Stimulated activated CD8-positive, alpha-beta memory T cell treated with anti-CD3 and anti-CD28 coated beads, Interleukin-4, amount 100 ng/mL, for 1 hour (primary cell): ENCODE results near the gene CLP1.
A peak's percentile ranks its signal among the peaks of the same experiment; 100 is the strongest.
"Not testable (repeated sequence)": the region's sequence is repeated elsewhere in the genome, so short reads cannot be mapped to it uniquely, and the experiment has no call there.

Experiments
- DNase-seq, 2 donors: peaks; one replicate each; pipeline ENCODE4 v3.0.0-alpha.2; 2020; ENCODE audit warnings: low read depth in 2 of 2, low spot score in 1 of 2

Gene CLP1

DNA sequence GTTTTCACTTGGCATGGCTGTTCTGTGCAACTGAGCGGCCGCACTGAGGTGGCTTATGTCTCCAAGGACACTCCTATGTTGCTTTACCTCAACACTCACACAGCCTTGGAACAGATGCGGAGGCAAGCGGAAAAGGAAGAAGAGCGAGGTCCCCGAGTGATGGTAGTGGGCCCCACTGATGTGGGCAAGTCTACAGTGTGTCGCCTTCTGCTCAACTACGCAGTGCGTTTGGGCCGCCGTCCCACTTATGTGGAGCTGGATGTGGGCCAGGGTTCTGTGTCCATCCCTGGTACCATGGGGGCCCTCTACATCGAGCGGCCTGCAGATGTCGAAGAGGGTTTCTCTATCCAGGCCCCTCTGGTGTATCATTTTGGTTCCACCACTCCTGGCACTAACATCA, 2.1 kb downstream of the CLP1 start:
- DNase-seq = no peak

DNA sequence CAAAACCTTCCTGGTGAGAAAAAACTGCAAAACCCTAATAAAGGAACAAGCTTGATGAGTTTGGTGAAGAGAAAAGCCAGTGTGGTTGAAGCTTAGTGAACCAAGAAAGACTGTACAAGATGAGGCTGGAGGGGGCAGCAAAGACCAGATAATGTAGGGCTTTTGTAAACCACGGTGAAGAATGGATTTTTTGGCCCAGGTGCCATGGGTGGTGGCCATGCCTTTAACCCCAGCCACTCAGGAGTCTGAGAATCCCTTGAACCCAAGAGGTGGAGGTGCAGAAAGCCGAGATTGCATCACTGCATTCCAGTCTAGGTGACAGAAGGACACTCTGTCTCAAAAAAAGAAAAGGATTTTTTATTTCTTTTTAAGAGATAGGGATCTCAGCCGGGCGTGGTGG, 5.3 kb downstream of the CLP1 start:
- DNase-seq = no peak

DNA sequence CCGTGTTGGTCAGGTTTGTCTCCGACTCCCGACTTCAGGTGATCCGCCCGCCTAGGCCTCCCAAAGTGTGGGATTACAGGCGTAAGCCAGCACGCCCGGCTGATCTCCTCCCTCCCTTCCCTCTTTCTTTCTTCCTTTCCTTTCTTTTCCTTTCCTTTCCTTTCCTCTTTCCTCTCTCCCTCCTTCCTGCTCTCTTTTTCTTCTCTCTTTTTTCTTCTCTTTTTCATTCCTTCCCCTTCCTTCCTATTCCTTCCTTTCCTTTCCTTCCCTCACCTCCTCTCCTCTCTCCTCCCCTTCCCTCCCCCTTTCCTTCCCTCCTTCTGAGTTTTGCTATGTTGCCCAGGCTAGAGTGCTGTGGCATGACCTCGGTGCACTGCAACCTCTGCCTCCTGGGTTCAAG, 6.4 kb downstream of the CLP1 start:
- DNase-seq = no peak

DNA sequence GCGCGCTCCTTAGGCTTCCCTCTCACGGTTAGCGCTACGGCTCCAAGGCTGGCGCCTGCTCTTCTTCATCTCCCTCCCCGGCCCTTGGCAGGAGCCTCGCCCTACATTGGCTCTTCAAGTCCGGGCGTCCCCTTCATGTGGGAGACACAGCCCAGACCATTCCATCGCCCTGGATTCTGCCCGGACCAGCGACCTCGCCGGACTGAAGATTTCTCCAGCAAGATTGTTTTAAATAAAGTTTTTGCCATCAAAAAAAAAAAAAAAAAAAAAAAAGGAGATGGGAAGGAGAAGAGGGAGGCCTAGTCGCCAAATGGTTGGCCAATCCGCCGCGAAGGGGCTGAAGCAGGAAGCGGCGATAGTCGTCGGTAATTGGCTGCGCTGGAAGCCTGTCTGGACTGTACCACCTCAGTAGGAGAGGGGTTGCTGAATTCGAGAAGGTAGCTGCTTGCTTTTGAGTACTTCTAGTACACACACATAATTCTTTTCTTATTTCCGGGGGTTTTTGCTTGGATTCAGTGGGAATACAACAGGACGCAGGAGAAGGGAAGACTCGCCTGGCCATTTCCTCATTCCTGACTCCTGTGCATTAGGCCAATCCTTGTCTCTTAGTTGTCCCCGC, 9.7 kb downstream of the CLP1 start:
- peak; percentile 72 to 86 for DNase-seq

DNA sequence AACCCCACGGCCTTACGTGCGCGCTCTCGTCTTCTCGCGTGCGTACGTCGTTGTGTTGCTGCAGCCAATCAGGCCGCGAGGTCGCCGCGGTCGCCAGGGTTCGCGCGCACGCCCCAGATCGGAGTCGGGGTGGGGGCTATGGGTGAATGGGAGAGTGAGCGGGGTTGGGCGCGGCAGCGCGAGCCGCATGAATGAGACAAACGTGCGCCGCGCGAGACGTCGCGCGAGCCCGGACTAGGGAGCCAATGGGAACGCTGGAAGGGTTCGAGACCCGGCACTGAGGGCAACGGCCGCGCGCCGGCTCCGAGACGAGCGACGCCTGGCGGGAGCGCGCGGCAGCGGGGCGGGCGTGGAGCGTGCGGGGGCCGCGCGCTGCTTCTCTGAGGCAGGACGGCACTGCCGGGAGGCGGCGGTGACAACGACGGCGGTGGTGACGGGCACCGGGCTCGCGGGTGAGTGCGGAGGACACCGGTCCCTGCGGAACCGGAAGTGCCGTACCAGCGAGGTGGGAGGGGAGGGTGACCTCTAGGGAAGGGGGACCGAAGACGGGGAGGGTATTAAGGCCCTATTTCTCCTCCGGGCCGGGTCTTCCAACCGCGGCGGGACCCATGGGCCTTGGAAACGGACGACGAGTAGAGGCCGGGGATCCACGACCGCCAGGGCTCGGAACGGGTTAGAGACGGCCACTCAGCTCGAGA, 10.3 kb downstream of the CLP1 start, which contains the start of gene ZDHHC5:
Gene ZDHHC5, plus strand, starts transcription at position 379 of the 698 bp plus-strand sequence. CDS start 4,977 bp downstream, outside the sequence.
- peak; percentile 96 to 98 for DNase-seq

DNA sequence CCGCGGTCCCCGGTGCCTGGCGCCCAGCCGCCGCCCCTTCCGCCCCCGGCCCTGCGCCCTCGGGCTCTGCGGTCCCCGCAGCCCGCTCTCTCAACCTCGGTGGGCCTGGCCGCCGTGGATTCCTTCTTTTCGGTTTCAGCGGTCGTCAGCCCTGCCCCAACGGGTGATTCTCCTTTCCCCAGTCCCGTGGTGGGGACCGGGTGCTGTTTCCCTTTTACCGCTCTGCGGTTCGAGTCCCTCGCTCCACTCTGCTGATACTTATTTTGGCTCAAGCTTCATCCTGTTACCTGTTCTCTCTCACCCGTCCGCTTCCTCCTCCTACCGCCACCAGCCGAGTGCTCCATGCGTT, 10.8 kb downstream of the CLP1 start:
- DNase-seq = no peak

DNA sequence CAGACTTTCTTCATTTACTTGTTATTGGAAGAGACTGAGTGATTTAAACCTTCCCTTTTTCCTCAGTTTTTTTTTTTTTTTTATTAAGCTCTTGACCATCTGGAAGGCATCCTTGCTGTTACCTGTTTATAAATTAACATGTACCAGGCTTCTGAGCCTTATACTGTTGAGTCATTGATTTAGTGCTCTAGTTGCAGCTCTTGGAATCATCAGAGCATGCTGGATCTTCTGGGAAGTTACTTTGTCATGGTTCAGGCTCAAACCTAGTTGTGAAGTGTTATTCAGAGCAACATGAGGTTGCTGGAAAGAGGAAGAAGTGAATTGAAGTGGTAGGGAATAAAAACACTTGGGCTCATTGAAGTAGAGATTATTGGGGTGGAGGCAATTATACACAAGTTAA, 16.7 kb downstream of the CLP1 start:
- DNase-seq = no peak

DNA sequence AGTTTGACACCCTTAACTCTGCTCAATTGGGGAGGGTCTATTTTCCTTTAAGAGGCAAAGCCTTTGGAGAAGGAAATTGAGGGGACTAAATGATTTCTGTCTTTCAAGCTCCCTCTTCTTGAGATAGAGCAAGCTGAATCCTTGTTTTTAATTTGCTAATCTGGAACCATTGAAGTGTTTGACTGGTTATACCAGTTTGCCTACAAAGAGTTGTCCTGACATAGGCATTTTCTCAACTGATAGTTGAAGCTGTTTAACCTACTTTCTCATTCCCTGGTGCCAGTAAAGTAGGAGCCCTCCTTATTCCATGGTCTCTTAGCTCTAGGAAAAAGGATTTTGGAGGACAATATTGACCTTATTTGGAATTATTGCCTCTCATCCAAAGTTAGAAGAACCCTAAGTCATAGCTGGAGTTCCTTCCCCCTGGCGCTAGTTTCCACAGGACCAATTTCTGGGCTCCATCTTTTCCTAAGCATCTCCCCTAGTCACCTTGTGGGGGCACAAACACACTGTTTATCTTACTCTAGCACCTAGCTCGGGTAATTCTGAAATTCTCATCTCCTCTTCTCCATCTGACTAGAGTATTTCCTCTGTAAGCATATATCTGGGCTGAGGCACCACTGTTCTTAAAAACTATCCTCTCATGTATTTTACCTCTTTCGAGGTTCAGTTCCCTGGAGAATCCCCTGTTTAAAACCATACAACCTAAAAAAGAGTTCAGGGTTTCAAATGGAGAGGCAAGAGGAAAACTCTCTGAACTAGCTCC, 17.8 kb downstream of the CLP1 start:
- DNase-seq = no peak

DNA sequence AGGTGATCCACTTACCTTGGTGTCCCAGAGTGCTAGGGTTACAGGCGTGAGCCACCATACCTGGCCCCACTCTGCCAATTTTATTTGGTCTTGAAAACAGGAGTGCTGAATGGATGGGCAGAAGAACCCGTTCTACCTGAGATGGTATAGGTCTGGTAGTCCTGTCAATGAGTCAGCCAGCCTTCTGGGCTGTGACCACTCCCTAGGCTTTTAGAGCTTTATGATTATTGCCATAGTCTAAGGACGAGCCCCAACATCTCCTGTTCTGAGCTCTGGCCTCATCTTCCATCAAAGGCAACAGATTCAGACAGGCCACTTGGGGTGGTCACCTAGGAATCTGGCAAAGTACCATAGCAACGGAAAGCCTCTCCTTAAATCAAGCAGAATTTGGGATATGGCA, 21.8 kb downstream of the CLP1 start:
- no peak for DNase-seq

DNA sequence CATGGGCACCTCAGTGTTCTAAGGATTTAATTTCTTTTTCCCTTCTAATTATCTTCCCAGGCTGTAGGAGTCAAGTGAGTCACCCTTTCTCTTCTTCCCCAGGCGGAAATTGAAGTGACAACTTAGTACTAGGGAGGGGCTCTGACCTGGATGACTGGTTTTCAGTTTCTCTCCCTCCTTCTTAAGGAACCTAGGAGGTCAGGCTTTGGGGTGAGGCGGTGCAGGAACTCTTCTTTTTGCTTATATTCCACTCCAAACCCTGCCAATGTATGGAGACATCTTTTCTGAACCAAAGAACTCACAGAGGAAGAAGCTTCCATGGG, 23.0 kb downstream of the CLP1 start:
- no peak for DNase-seq

DNA sequence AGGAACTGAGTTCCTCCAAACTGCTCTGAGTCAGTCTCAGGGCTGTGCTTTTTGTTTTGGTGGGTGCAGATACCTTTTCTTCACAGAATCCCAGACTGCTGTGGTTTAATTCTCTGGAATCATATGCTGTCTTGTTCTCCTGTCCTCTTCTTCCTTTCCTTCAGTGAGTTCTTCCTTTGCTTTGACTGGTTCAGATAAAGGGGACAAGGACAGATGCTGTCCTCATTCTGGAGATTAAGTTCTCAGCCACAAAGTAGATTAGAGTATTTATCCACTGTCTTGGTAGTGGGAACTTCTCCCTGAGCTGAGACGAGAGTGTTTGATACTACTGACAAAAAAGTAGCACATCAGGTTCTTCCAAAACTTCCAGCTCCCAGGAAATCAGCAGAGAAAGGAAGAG, 23.6 kb downstream of the CLP1 start:
- no peak for DNase-seq

DNA sequence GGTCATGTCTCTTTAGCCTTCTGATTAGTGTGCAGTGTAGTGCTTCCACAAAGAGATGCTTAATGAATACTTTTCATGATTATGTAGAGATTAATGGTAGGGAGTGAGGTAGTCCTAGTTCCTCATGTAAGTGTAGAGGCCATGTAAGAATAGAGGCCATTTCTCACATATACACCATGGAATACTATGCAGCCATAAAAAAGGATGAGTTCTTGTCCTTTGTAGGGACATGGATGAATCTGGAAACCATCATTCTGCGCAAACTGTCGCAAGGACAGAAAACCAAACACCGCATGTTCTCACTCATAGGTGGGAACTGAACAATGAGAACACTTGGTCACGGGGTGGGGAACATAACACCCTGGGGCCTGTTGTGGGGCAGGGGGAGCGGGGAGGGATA, 32.9 kb downstream of the CLP1 start:
- not testable (repeated sequence) for DNase-seq

DNA sequence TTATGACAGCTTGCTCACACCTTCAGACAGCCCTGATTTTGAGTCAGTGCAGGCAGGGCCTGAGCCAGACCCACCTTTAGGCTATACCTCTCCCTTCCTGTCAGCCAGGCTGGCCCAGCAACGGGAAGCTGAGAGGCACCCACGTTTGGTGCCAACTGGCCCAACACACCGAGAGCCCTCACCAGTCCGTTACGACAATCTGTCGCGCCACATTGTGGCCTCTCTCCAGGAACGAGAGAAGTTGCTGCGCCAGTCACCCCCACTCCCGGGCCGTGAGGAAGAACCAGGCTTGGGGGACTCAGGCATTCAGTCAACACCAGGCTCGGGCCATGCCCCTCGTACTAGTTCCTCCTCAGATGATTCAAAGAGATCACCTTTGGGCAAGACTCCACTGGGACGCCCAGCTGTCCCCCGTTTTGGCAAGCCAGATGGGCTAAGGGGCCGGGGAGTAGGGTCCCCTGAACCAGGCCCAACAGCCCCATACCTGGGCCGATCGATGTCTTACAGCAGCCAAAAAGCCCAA, 41.3 kb downstream of the CLP1 start:
- no peak for DNase-seq

DNA sequence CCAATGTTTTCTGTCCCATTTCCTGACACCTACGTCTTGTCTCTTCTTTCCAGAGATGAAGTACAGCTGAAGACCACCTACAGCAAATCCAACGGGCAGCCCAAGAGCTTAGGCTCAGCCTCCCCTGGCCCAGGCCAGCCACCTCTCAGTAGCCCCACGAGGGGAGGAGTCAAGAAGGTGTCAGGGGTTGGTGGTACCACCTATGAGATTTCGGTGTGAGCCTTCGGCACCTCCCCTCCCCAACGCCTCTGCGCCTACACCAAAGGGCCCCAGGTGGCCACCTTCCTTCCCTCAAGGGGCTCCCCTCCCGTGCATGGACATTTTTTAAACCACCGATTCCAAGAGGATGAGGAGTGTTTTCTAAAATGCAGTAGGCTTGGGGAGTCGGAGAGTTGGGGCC, 42.3 kb downstream of the CLP1 start:
- DNase-seq = no peak

DNA sequence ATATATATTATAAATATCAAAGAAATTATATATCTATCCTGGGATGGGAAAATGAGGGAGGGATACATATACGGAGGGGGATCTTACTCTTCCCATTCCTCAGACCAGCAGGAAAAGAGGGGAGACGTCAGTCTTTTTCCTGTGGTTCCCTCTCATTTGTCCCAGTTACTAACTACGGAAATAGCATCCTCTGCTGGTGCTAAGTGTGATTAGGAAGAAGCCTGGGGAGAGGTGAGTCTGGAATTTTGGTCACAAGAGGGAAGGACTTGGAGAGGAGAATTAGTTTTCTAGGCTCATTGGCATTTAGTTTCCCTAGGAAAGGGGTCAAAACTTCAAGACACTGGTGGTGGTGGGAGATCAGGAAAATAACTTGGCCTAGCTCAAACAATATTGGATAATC, 42.9 kb downstream of the CLP1 start:
- DNase-seq = no peak

DNA sequence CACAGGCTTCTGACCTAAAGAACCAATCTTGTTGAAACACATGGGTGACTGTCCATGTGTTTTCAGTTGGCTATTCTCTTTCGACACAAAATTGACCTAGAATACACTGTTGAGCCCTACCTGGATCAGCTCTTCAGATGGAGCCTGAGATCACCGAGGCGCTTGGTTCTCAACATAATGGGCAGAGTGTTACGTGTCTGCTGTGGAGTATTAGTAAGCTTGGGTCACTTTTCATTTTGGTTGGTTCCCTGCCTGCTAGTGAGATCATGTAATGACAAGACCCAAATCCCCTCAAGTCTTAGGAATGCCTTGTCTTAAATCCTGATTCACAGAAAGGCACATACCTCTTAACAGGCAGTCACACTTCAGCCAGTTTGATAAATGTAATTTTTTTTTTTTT, 45.8 kb downstream of the CLP1 start:
- DNase-seq = no peak

DNA sequence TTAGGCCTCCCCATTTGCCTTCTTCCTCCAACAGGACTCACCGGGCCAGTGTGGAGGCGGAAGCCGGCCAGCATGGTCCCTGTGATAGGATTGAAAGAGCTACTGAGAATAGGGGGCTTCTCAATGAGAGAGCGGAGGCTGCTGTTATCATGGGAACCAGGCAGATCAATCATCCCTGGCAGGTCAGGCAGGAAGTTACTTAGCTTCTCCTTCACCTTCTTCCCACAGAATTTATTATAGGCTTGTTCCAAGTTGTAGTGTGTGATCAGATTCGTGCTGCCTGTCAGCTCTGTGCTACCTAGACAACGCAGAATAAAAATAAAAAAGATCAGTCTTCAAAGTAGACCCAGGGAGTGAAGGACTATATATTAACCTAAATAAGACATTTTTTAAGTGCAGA, 47.4 kb downstream of the CLP1 start:
- DNase-seq = no peak

DNA sequence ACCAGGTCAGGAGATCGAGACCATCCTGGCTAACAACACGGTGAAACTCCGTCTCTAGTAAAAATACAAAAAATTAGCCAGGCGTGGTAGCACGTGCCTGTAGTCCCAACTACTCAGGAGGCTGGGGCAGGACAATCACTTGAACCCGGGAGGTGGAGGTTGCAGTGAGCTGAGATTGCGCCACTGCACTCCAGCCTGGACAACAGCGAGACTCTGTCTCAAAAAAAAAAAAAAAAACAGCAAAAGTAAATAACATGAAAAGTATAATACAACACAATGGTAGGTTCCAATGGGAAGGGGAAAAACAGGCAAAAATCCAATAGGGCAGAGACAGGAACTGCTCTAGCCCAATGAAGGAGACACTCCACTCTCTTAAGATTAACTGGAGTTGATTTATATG, 47.9 kb downstream of the CLP1 start:
- DNase-seq = not testable (repeated sequence)

DNA sequence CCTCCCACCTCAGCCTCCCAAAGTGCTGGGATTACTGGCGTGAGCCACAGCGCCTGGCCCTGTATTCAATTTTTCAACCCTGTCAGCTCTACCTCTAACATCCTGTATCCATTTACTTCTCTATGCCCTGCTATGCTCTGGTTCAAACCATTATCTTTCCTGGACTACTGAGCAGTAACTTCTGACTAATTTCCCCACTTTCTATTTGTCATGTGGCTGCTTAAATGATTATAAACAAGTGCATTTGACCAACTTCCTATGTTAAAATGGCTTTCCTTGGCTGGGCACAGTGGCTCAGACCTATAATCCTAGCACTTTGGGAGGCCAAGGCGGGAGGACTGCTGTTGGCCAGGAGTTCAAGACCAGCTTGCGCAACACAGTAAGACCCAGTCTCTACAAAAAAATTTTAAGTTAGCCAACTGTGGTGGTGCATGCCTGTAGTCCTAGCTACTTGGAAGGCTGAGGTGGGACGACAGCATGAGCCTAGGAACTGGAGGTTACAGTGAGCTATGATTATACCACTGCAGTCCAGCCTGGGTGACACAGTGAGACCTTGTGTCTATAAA, 52.3 kb downstream of the CLP1 start:
- DNase-seq = no peak
